Ovary (tissue), 9 donors: ENCODE results near the gene PTCH1. TPM values are rescaled to one million over a fixed set of nuclear protein-coding genes. Genes with fewer than 3 reads are reported as not detected.

Source experiments
- DNase-seq, 5 donors: peaks; one replicate each; pipeline ENCODE4 v3.0.0-alpha.2; 2019 to 2020
- H3K27ac ChIP-seq, 2 donors: fragments of 200-600 bp; one replicate each; pipeline versions ENCODE4 v1.5.1 to v1.8.0; 2019 to 2022
- H3K27me3 ChIP-seq: fragments of 200-600 bp; one replicate; pipeline ENCODE4 v1.8.0; 2022
- H3K36me3 ChIP-seq: fragments of 200-600 bp; sonication (generic); one replicate; pipeline ENCODE4 v1.5.1; 2019
- H3K4me1 ChIP-seq: one replicate; pipeline ENCODE4 v1.8.1; 2013; ENCODE audit warnings: mild to moderate bottlenecking, moderate library complexity; ENCODE audit not compliant: insufficient read depth
- H3K4me3 ChIP-seq: fragments of 200-600 bp; sonication (generic); one replicate; pipeline ENCODE4 v1.5.1; 2017
- H3K9me3 ChIP-seq, 2 donors: fragments of 200-600 bp in 1 of 2; sonication (generic) in 1 of 2; one replicate each; pipeline versions ENCODE4 v1.5.1 to v1.8.1; 2013 to 2019; ENCODE audit warnings: mild to moderate bottlenecking in 1 of 2, moderate library complexity in 1 of 2
- CTCF ChIP-seq, 3 donors: fragments of 450-650 bp in 2 of 3; fragments of 200-600 bp in 1 of 3; IDR thresholded peaks; one replicate each; pipeline versions ENCODE4 v1.5.1 to v1.8.0; 2016 to 2022; ENCODE audit warnings: antibody characterized with exemption in 3 of 3, mild to moderate bottlenecking in 1 of 3
- EP300 ChIP-seq: sonication (generic); formaldehyde crosslinking; IDR thresholded peaks from one replicate; pipeline ENCODE4 v1.6.1; 2017; ENCODE audit warnings: antibody characterized with exemption
- POLR2A ChIP-seq: fragments of 450-650 bp; IDR thresholded peaks from one replicate; pipeline ENCODE4 v1.6.1; 2017; ENCODE audit warnings: antibody characterized with exemption, mild to moderate bottlenecking, moderate library complexity
- WGBS, 3 donors: extraction: QIAGEN DNeasy Blood & Tissue Kit in 1 of 3; methylation state at CpG; one replicate each; pipeline versions ENCODE4 v1.1.5 to v1.1.7; 2013 to 2017; 5-methylcytosine and 5-hydroxymethylcytosine counted together
- intact Hi-C, 4 donors: fragments of 100-400 bp; cut with DNase I; formaldehyde crosslinking; loops; one replicate each; pipeline versions ENCODE4 v1.11.0 to v1.15.1; 2022 to 2023
- polyA plus RNA-seq, 2 donors: library from polyadenylated mRNA; stranded (reverse); fragments of 200-250 nt in 1 of 2; fragments of 350-450 nt in 1 of 2; fragmentation: Illumina TruSeq in 1 of 2; extraction: RNeasy Lipid Tissue Mini Kit (QIAGEN cat#74804) in 1 of 2; gene quantifications; one replicate each; pipeline ENCODE4 v1.2.3, GENCODE V29; 2013 to 2014
- total RNA-seq, 7 donors: library from RNA; depleted of rRNA in 2 of 7; stranded (reverse); fragments of >200 nt in 2 of 7; fragmentation: NEBNext Ultra II Directional in 3 of 7; extraction: Animal tissue kit (Norgen Biotek cat#: 25700) in 3 of 7; gene quantifications; one replicate each; pipeline versions ENCODE4 v1.1.0 to v1.2.4, GENCODE V29; 2016 to 2023
- donor health status: DM: no; HTN: no; CAD: no; lungs with moderate emphysema.
- donor health status: DM: no; HTN: no; CAD: no.
- donor health status: Bipolar disorder and iron deficiency.
- donor health status: DM: yes; HTN: yes; CAD: no.
- donor health status: DM: no; HTN: no; CAD: no.
- donor health status: DM: yes; HTN: yes; CAD: no.

Gene PTCH1
- total and polyA plus RNA-seq, 9 donors, result 6.4 to 24.3 (median 13.5) TPM

DNA sequence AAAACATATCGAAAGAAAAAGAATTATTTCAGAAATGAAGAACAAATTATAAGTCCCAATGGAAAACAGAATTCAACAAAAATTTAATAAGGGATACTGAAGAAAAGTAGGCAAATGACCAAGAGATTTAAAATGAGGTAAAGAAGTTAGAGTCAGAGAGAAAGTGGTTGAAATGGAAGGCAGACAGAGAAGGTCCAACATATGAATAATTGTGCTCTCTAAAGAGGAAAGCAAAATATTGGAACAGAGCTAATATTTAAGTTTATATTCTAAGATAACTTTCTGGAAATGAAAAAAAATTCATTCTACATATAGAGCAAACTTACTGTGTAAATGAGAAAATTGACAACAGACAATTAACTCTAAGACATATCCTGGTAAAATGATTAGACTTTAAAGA lies 94.1 kb downstream of the PTCH1 start:
- Histone ChIP-seq H3K9me3 (no peaks in the 10 kb centered on the region), H3K4me1 (peaks cover 4% of the 10 kb centered on the region), H3K27me3 (no peaks in the 10 kb centered on the region), H3K27ac (no peak overlapping the region), H3K36me3 (no peaks in the 10 kb centered on the region), H3K4me3 (no peak overlapping the region)
- TF ChIP-seq EP300 (no peak), POLR2A (no peak), CTCF (IDR thresholded peaks at IDR 0.05) (no peak)
- WGBS, 3 donors, result 91 to 100% (median 98%) methylated on average over 1 of the region's 1 CpG
- DNase-seq, result no peak
- intact Hi-C loops, result no loop called here

GRCh38 chr9:95420518-95420917 lies 96.3 kb downstream of the PTCH1 start:
- no peak overlapping the region for H3K4me3 ChIP-seq
- intact Hi-C loops, result no loop called here

DNA sequence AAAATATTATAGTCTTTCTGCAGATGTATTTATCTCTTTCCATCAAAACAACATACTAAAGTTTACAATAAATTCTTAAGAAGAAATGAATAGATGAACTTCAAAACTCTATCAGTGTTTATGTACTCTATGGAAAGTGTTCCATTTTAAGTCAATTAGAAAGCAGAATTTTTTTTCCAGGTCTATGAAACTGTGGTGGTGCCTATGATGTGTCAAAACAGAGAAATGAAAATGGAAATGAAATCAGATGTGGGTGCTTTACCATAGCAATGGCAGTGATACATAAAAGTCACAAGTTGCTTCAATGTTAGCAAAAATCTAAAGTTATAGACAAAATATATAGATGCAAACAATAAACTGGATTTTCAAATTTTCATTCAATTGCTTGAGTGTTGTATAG lies 97.3 kb downstream of the PTCH1 start:
- no peak for DNase-seq
- no peak overlapping the region for H3K4me3 ChIP-seq
- H3K27me3 ChIP-seq, result no peaks in the 10 kb centered on the region
- H3K4me1 ChIP-seq, result no peaks in the 10 kb centered on the region
- H3K9me3 ChIP-seq, result no peaks in the 10 kb centered on the region
- no peak for TF ChIP-seq CTCF (IDR thresholded peaks at IDR 0.05)
- intact Hi-C loops, result no loop called here
- H3K27ac ChIP-seq, result no peak overlapping the region
- no peaks in the 10 kb centered on the region for H3K36me3 ChIP-seq

More at GRCh38 chr9:95420518-95420917, 96.3 kb downstream of the PTCH1 start:
- TF ChIP-seq CTCF (IDR thresholded peaks at IDR 0.05), result no peak
- TF ChIP-seq POLR2A, result no peak
- TF ChIP-seq EP300, result no peak
- Histone ChIP-seq H3K36me3 (no peaks in the 10 kb centered on the region), H3K27me3 (no peaks in the 10 kb centered on the region), H3K27ac (no peak overlapping the region), H3K4me1 (no peaks in the 10 kb centered on the region), H3K9me3 (no peaks in the 10 kb centered on the region)
- DNase-seq, result no peak

GRCh38 chr9:95415158-95415557 lies 101.6 kb downstream of the PTCH1 start:
- Histone ChIP-seq H3K4me3 (no peak overlapping the region), H3K9me3 (no peaks in the 10 kb centered on the region), H3K36me3 (no peaks in the 10 kb centered on the region), H3K27me3 (no peaks in the 10 kb centered on the region), H3K4me1 (peaks cover 3% of the 10 kb centered on the region), H3K27ac (no peak overlapping the region)
- intact Hi-C loops, result no loop called here
- 89 to 97% (median 96%) methylated on average over 2 of the region's 2 CpGs for WGBS, 3 donors
- no peak for DNase-seq
- TF ChIP-seq POLR2A (no peak), EP300 (no peak), CTCF (IDR thresholded peaks at IDR 0.05) (no peak)

DNA sequence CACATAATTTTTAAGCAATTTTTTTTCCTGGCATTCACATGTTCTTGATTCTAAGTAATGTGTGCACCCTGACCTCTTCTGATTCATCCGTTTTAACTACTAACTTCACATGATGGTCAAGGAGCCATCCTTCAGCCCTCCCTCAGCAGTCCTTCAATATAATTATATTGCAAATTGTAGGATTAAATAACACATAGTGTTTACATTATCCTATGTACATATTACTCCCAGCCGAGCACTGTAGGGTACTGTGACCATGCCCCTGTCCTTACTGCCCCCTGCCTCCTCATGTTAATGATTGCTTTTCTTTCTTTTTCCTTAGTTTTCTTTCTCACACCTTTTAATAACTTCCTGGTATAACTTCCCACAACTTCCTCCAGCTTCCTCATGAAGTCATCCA lies 103.0 kb downstream of the PTCH1 start:
- intact Hi-C loops, result no loop called here
- H3K9me3 ChIP-seq, result no peaks in the 10 kb centered on the region

More for the DNA sequence above, 103.0 kb downstream of the PTCH1 start:
- H3K27me3 ChIP-seq, result no peaks in the 10 kb centered on the region
- H3K27ac ChIP-seq, result no peak overlapping the region
- H3K4me1 ChIP-seq, result peaks cover 3% of the 10 kb centered on the region
- H3K36me3 ChIP-seq, result no peaks in the 10 kb centered on the region
- TF ChIP-seq CTCF (IDR thresholded peaks at IDR 0.05), result no peak
- TF ChIP-seq EP300, result no peak
- TF ChIP-seq POLR2A, result no peak
- H3K4me3 ChIP-seq, result no peak overlapping the region
- no peak for DNase-seq
- WGBS, 3 donors, result 61 to 80% (median 68%) methylated on average over 2 of the region's 2 CpGs
